Measurements from ENCODE around the gene SH3PXD2A.

SH3PXD2A gene

DNA sequence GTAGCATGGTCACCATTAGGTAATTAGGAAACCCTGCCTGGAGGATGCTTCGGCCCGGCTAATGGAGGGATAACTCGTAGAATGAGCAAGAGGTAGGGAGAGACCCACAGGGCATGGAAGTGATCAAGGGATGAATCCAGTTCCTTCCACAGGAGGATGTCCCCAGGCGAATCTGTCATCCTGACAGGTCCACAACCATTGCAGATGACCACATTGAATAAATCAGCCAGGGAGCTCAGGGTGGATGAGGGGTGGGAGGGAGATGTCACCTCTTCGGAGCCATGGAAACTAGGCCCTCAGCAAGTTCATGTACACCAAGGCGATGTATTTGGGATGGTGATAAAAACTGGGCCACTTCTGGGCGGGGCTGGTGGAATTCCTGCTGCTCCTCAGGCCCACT, 28.5 kb downstream of the SH3PXD2A start:
- H3K4me3 ChIP-seq (ENCODE audit: low read depth, low read length): no peak overlapping the region
- TF ChIP-seq, protein P1, sequence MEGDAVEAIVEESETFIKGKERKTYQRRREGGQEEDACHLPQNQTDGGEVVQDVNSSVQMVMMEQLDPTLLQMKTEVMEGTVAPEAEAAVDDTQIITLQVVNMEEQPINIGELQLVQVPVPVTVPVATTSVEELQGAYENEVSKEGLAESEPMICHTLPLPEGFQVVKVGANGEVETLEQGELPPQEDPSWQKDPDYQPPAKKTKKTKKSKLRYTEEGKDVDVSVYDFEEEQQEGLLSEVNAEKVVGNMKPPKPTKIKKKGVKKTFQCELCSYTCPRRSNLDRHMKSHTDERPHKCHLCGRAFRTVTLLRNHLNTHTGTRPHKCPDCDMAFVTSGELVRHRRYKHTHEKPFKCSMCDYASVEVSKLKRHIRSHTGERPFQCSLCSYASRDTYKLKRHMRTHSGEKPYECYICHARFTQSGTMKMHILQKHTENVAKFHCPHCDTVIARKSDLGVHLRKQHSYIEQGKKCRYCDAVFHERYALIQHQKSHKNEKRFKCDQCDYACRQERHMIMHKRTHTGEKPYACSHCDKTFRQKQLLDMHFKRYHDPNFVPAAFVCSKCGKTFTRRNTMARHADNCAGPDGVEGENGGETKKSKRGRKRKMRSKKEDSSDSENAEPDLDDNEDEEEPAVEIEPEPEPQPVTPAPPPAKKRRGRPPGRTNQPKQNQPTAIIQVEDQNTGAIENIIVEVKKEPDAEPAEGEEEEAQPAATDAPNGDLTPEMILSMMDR (IDR thresholded peaks at IDR 0.05; ENCODE audit: low read depth, low read length, missing control alignments): no peak
- in situ Hi-C loops (cut with HindIII; ENCODE audit: low sequenced_read_pairs): no loop called here

DNA sequence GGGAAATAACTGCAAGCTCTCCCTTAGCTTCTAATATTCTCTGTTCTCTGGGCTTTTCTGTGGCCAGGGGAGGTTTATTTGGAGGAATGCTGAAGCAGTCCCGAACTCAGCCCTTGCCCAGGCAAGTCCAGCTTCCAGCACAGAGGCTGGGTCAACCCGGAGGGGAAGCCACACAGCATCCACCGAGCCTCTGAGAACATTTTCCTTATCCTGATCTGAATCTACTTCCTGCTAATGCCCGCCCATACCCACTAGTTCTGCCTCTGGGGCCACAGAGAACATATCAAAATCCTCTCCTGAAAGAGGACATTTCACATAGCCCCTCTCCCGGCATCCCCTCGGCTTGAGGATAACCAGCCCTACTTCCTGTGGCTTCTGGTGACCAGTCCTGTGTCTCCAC, 31.1 kb downstream of the SH3PXD2A start:
- in situ Hi-C loops (cut with HindIII; ENCODE audit: low sequenced_read_pairs): no loop called here
- no peak for DNase-seq (ENCODE audit: low read depth)
- H3K4me3 ChIP-seq (ENCODE audit: low read depth, low read length): no peak overlapping the region
- TF ChIP-seq, protein P1 (IDR thresholded peaks at IDR 0.05; ENCODE audit: low read depth, low read length, missing control alignments): no peak

More for the DNA sequence above, 28.5 kb downstream of the SH3PXD2A start:
- DNase-seq (ENCODE audit: low read depth): no peak

DNA sequence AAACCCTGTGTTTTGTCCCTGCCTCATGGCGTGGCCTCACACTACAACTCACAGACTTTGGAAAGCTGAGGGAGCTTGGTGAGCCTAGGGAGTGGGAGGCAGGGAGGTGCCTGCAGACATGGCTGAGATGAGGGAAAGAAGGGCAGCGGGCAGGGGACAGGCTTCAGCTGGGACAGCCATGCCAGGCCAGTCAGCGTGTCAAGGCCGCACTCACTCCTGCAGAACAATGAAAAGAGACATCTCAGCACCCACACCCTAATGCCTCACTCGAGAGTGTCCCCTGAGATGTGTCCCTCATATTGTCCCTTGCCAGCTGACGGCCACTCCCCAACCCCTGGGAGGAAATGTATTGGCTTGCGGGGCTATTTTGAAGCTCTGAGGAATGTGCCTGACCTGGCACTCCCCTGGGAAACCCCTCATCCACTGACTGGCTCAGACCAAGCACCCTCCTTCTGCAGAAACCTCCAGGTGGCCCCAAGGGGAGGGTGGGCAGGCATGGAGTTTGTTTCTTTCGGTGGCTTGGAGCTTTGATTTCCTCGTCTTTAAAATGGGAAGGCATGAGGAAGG, 31.6 kb downstream of the SH3PXD2A start:
- DNase-seq (ENCODE audit: low read depth): no peak
- in situ Hi-C loops (cut with HindIII; ENCODE audit: low sequenced_read_pairs): no loop called here
- TF ChIP-seq, protein P1 (IDR thresholded peaks at IDR 0.05; ENCODE audit: low read depth, low read length, missing control alignments): no peak
- H3K4me3 ChIP-seq (ENCODE audit: low read depth, low read length): no peak overlapping the region

DNA sequence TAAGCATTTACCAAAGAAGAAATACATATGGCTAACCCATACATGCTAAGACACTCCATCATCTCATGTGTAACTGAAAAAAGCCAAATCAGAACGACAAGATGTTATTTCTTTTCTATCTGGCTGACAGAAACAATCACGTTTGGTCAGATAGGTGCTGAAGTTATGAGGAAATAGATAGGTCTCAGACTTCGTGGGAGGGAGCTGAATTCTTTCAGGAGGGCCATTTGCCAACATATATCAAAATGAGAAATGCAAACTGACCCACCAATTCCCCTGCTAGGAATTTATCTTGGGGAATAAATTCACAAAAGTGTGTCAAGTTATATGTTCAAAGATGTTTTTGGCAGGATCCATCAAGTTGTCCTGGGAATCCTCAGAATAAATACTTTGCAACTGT, 32.6 kb downstream of the SH3PXD2A start:
- in situ Hi-C loops (cut with HindIII; ENCODE audit: low sequenced_read_pairs): no loop called here
- H3K4me3 ChIP-seq (ENCODE audit: low read depth, low read length): no peak overlapping the region
- no peak for DNase-seq (ENCODE audit: low read depth)
- TF ChIP-seq, protein P1 (IDR thresholded peaks at IDR 0.05; ENCODE audit: low read depth, low read length, missing control alignments): no peak

DNA sequence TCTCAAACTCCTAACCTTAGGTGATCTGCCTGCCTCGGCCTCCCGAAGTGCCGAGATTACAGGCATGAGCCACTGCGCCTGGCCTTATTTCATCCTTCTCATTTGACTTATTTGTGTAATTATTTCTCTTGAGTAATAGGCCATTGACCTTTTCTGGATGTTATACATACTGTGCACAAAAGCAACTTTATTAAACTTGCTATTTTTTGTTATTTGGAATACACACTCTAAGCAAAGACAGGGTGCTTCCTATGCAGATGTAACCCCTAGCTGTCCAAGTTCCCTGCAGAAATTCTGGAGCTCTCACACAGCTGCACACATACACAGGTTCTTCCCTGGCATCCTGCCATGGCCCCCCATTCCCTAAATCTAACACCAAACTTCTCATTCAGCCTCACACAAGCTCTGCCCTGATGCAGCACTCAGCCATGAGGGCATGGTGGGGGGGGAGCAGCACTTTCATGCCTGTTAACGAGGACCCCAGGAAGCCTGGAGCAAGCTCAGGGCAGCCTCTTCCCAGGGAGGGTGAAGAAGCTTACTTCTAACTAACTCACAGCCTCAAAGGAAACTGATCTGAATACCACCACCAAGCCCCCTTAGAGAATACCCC, 33.2 kb downstream of the SH3PXD2A start:
- DNase-seq (ENCODE audit: low read depth): no peak
- in situ Hi-C loops (cut with HindIII; ENCODE audit: low sequenced_read_pairs): no loop called here
- TF ChIP-seq, protein P1 (IDR thresholded peaks at IDR 0.05; ENCODE audit: low read depth, low read length, missing control alignments): no peak
- no peak overlapping the region for H3K4me3 ChIP-seq (ENCODE audit: low read depth, low read length)

DNA sequence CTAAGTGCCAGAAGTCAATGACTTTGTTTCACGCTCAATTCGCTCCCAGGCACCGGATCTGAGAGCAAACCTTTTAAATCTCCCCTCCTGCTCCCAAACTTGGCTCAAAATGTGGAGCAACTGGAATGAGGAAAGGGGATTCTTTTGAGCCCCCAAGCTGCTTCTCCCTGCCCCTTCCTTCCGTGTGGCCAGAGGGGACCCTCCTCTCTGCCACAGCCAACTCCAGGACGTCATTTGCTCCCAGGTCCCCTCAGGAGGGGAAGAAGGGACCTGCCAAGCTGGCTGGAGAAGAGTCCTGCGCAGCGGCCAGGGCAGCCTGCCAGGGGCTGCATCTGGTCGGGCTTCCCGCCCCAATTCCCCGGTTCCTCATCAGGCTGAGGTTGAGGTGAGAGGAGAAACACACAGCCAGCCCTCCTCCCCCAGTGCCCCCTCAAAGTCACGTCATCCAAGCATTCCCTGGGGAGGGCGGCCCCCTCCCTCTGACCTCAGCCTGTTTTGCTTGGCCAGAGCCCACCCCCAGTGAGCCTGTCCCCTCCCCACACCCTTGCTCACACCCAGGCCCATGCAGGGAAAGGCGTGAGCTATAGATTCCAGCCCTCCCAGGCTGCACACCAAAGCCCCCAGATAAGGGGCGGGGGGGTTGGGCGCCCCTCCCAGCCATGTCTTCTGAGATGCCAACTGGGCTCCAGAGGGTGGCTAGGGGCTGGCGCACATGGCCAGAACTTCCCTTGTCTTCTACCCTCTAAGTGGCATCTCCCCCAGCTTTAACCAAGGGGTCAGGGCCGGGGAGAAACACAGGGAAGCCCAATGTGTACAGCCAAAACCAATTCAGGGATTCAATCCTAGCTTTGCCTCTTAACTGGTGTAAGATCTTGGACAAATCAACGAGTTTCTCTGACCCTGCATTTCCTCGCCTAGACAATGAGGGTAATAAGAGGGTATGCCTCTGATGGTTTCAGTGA, 35.0 kb downstream of the SH3PXD2A start:
- in situ Hi-C loops (cut with HindIII; ENCODE audit: low sequenced_read_pairs): no loop called here
- DNase-seq (ENCODE audit: low read depth): peak; percentile 64
- no peak overlapping the region for H3K4me3 ChIP-seq (ENCODE audit: low read depth, low read length)

More for the DNA sequence above, 35.0 kb downstream of the SH3PXD2A start:
- TF ChIP-seq, protein P1 (IDR thresholded peaks at IDR 0.05; ENCODE audit: low read depth, low read length, missing control alignments): no peak

Data from astrocyte of the cerebellum (primary cell).